ENCODE measurements around the gene CHRNA5.
A peak's percentile ranks its signal among the peaks of the same experiment; 100 is the strongest.
"Not testable (repeated sequence)": the region's sequence is repeated elsewhere in the genome, so short reads cannot be mapped to it uniquely, and the experiment has no call there.

CHRNA5 gene

GRCh38 chr15:78538358-78538757 lies 27.0 kb upstream of the CHRNA5 start:
- Histone ChIP-seq H3K36me3 (replicated peaks; ENCODE audit: insufficient read depth, low read length) (peaks cover 13% of the 10 kb centered on the region; the same call in 1 of the 2 replicates), H3K27ac (ENCODE audit: low read length) (no peak overlapping the region), H4K20me1 (ENCODE audit: insufficient read depth, low read length) (no peaks in the 10 kb centered on the region), H3K9me3 (replicated peaks; ENCODE audit: insufficient read depth, low read length) (no peaks in the 10 kb centered on the region), H3K79me2 (ENCODE audit: low read length) (peaks cover 32% of the 10 kb centered on the region), H3F3A (ENCODE audit: insufficient read depth, low read length) (peaks cover 26% of the 10 kb centered on the region), H3K9me2 (replicated peaks; ENCODE audit: insufficient read depth, low read length) (no peaks in the 10 kb centered on the region), H3K27me3 (replicated peaks; ENCODE audit: insufficient read depth, low read length) (no peaks in the 10 kb centered on the region), H3K4me3 (ENCODE audit: low read length) (no peak overlapping the region), H3K4me1 (ENCODE audit: low read length) (peaks cover 19% of the 10 kb centered on the region), H3K9ac (ENCODE audit: low read length) (no peak overlapping the region), H2AFZ (ENCODE audit: low read length) (no peak overlapping the region), H3K4me2 (ENCODE audit: low read depth, low read length) (no peak overlapping the region)
- DNase-seq = no peak
- TF ChIP-seq EZH2 (optimal IDR thresholded peaks at IDR 0.05; ENCODE audit: low read depth, low read length) = no peak
- TF ChIP-seq EZH2phosphoT487 (IDR thresholded peaks at IDR 0.05; ENCODE audit: low read length) = no peak
- no peak for TF ChIP-seq CTCF (IDR thresholded peaks at IDR 0.05; ENCODE audit: low read length)

GRCh38 chr15:78539464-78540140 lies 25.7 kb upstream of the CHRNA5 start:
- Histone ChIP-seq H3K4me1 (ENCODE audit: low read length) (peaks cover 19% of the 10 kb centered on the region), H3K4me3 (ENCODE audit: low read length) (peak overlapping the region; percentile 90), H2AFZ (ENCODE audit: low read length) (peak overlapping the region; percentile 80), H3K4me2 (ENCODE audit: low read depth, low read length) (peak overlapping the region; percentile 73), H3K36me3 (replicated peaks; ENCODE audit: insufficient read depth, low read length) (peaks cover 13% of the 10 kb centered on the region; the same call in 1 of the 2 replicates), H3K27ac (ENCODE audit: low read length) (peak overlapping the region; percentile 91), H3K9ac (ENCODE audit: low read length) (peak overlapping the region; percentile 94), H3K79me2 (ENCODE audit: low read length) (peaks cover 40% of the 10 kb centered on the region), H3F3A (ENCODE audit: insufficient read depth, low read length) (peaks cover 26% of the 10 kb centered on the region)
- H3K9me2 ChIP-seq (replicated peaks; ENCODE audit: insufficient read depth, low read length); H3K9me3 ChIP-seq (replicated peaks; ENCODE audit: insufficient read depth, low read length); H3K27me3 ChIP-seq (replicated peaks; ENCODE audit: insufficient read depth, low read length); H4K20me1 ChIP-seq (ENCODE audit: insufficient read depth, low read length); DNase-seq: not testable (repeated sequence)

GRCh38 chr15:78540141-78540870 lies 25.0 kb upstream of the CHRNA5 start, which contains the start of gene PSMA4:
TSS of gene PSMA4 (plus strand) at chr15:78540444. CDS start at chr15:78541928, 1,484 bp downstream.
- H3K27me3 ChIP-seq (replicated peaks; ENCODE audit: insufficient read depth, low read length) = no peaks in the 10 kb centered on the region
- peak within 1 kb of the TSS; percentile 91 for H3K27ac ChIP-seq (ENCODE audit: low read length)
- H3K9me2 ChIP-seq (replicated peaks; ENCODE audit: insufficient read depth, low read length) = no peaks in the 10 kb centered on the region
- TF ChIP-seq EZH2 (optimal IDR thresholded peaks at IDR 0.05; ENCODE audit: low read depth, low read length) (no peak), CTCF (IDR thresholded peaks at IDR 0.05; ENCODE audit: low read length) (0 out of 2 replicates have a peak, but pooled peaks have one; percentile 6)
- H3K4me1 ChIP-seq (ENCODE audit: low read length) = peaks cover 19% of the 10 kb centered on the region
- no peaks in the 10 kb centered on the region for H3K9me3 ChIP-seq (replicated peaks; ENCODE audit: insufficient read depth, low read length)
- H3K9ac ChIP-seq (ENCODE audit: low read length) = peak within 1 kb of the TSS; percentile 94
- DNase-seq = peak; percentile 95
- H3K36me3 ChIP-seq (replicated peaks; ENCODE audit: insufficient read depth, low read length) = peaks cover 16% of the 10 kb centered on the region; the same call in 1 of the 2 replicates
- H3K79me2 ChIP-seq (ENCODE audit: low read length) = peaks cover 46% of the 10 kb centered on the region
- H3F3A ChIP-seq (ENCODE audit: insufficient read depth, low read length) = peaks cover 26% of the 10 kb centered on the region
- peak within 1 kb of the TSS; percentile 73 for H3K4me2 ChIP-seq (ENCODE audit: low read depth, low read length)
- no peaks in the 10 kb centered on the region for H4K20me1 ChIP-seq (ENCODE audit: insufficient read depth, low read length)
- H3K4me3 ChIP-seq (ENCODE audit: low read length) = peak within 1 kb of the TSS; percentile 90
- peak within 1 kb of the TSS; percentile 80 for H2AFZ ChIP-seq (ENCODE audit: low read length)

Data from MM.1S (cell line).